ENCODE measurements around the gene HNMT.

DNA sequence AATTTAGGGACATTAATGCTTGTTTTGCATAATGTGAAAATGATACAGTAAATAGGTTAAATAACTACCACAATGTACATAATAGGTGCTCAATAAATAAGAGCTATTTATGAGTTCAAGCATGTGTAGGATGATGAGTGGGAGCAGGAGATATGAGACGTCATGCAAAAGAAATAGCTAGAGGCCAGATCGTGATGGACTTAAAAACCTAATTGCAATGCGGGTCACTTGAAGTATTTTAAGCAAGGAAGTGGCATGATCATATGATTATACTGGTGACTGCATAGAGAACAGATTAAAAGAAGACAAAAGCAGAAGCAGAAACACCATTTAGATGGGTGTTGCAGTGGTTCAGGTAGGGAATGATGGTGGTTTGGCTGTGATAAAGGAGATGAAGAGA is 78.0 kb downstream of the HNMT start:
- TF ChIP-seq NANOG (IDR thresholded peaks at IDR 0.05; ENCODE audit: insufficient read depth, low read depth, low read length, poor library complexity, severe bottlenecking) (no peak), ATF3 (IDR thresholded peaks at IDR 0.05; ENCODE audit: insufficient read depth, low read depth, low read length) (no peak), POLR2A (IDR thresholded peaks at IDR 0.05; ENCODE audit: control extremely low read depth in 1 of 2, low read depth in 2 of 2, low read length in 2 of 2) (no peak), CTCF (IDR thresholded peaks at IDR 0.05; ENCODE audit: control extremely low read depth in 1 of 3, insufficient read depth in 1 of 3, low read depth in 1 of 3, low read length in 3 of 3) (no peak), GTF2F1 (IDR thresholded peaks at IDR 0.05; ENCODE audit: borderline replicate concordance, low read depth, low read length) (no peak), SP2 (IDR thresholded peaks at IDR 0.05; ENCODE audit: low read length) (no peak), EZH2 (IDR thresholded peaks at IDR 0.05; ENCODE audit: low read depth, low read length, severe bottlenecking) (no peak), SRF (IDR thresholded peaks at IDR 0.05; ENCODE audit: low read depth, low read length) (no peak), KDM5A (IDR thresholded peaks at IDR 0.05; ENCODE audit: low read length) (no peak), POLR2AphosphoS5 (IDR thresholded peaks at IDR 0.05; ENCODE audit: low read depth, low read length) (no peak), YY1 (IDR thresholded peaks at IDR 0.05; ENCODE audit: low read depth, low read length) (no peak)
- TF ChIP-seq, protein P1, sequence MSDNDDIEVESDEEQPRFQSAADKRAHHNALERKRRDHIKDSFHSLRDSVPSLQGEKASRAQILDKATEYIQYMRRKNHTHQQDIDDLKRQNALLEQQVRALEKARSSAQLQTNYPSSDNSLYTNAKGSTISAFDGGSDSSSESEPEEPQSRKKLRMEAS (IDR thresholded peaks at IDR 0.05), result no peak
